ENCODE data around the gene SORCS2.

DNA sequence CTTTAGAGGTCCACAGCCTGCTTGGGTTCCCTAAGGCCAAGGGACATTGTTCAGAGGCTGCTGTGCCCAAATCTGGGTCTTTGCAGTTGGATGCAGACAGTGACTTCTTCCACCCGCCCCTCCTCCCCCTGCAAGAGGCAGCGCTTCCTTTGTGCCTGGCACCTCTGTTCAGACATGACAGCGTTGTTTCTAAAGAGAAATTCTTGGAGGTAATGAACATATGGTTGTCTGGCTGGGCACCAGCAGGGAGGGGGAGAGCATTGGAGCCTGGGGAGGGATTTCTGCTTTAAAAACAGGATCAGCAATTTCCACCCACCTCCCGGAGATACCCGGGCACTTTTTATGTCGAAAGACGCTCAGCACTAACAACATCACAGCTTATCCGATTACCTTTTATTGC lies 190.9 kb downstream of the SORCS2 start:
- TF ChIP-seq, protein P1, sequence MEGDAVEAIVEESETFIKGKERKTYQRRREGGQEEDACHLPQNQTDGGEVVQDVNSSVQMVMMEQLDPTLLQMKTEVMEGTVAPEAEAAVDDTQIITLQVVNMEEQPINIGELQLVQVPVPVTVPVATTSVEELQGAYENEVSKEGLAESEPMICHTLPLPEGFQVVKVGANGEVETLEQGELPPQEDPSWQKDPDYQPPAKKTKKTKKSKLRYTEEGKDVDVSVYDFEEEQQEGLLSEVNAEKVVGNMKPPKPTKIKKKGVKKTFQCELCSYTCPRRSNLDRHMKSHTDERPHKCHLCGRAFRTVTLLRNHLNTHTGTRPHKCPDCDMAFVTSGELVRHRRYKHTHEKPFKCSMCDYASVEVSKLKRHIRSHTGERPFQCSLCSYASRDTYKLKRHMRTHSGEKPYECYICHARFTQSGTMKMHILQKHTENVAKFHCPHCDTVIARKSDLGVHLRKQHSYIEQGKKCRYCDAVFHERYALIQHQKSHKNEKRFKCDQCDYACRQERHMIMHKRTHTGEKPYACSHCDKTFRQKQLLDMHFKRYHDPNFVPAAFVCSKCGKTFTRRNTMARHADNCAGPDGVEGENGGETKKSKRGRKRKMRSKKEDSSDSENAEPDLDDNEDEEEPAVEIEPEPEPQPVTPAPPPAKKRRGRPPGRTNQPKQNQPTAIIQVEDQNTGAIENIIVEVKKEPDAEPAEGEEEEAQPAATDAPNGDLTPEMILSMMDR (IDR thresholded peaks at IDR 0.05) = no peak
- TF ChIP-seq POLR2A (IDR thresholded peaks at IDR 0.05) (no peak), EP300 (IDR thresholded peaks at IDR 0.05) (no peak), POLR2AphosphoS5 (IDR thresholded peaks at IDR 0.05) (no peak)
